PC-3 (cell line): Measurements from ENCODE around the gene IL1RAPL2.

Source experiments
- CTCF ChIP-seq: fragments of 300-600 bp; sonication (generic); conservative IDR thresholded peaks from 2 replicates; pipeline ENCODE4 v1.5.1; 2017; ENCODE audit warnings: antibody characterized with exemption, low read depth, mild to moderate bottlenecking, low read length
- EZH2 ChIP-seq: fragments of 300-600 bp; sonication (generic); IDR thresholded peaks from one replicate; pipeline ENCODE4 v1.6.1; 2017; ENCODE audit warnings: antibody characterized with exemption, mild to moderate bottlenecking, low read length; ENCODE audit not compliant: unreplicated experiment

GRCh38 chrX:105468741-105469140 is 902.7 kb downstream of the IL1RAPL2 start:
- no peak for TF ChIP-seq EZH2
- TF ChIP-seq CTCF, result no peak
